ENCODE results near the gene EPC1. TPM values are rescaled to one million over a fixed set of nuclear protein-coding genes. Genes with fewer than 3 reads are reported as not detected.
"Not testable (repeated sequence)": the region's sequence is repeated elsewhere in the genome, so short reads cannot be mapped to it uniquely, and the experiment has no call there.

The EPC1 gene
- polyA plus RNA-seq, 1 donor (not counting 4 experiments of a cell fraction or from before 2014, with no cell fraction given) = 34.8 TPM

DNA sequence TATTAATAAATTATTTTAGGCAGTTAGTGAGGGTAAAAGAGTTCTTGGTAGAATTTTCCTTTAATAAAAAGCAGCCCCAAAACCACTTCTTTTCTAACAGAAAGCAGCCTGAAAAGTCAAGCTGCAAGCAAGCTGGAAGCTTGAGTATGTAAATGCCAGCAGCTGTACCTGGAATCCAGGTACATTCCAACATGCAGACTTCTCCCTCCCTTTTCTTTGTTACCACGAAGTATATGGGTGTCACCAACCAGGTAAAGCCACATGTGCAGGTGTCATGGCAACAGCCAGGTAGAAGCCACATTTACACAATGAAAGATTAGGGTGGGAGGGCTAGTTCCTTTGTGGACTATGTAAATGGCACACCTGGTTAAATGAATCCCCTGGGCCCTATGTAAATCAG lies 114.6 kb downstream of the EPC1 start:
- no peaks in the 10 kb centered on the region for H3K36me3 ChIP-seq (ENCODE audit: control insufficient read depth in 2 of 2, extremely low read depth in 1 of 2, insufficient read depth in 2 of 2, low read length in 2 of 2)
- no peak overlapping the region for H3K27ac ChIP-seq (ENCODE audit: control insufficient read depth, insufficient read depth, low read length)
- H3K4me3 ChIP-seq (ENCODE audit: control insufficient read depth in 2 of 3, extremely low read depth in 1 of 3, insufficient read depth in 2 of 3, low read depth in 1 of 3, low read length in 3 of 3) = no peak overlapping the region
- dilution Hi-C loops (cut with MboI; ENCODE audit: extremely low pct_ligation_motif_present, low sequenced_read_pairs) = no loop called here
- no peak for TF ChIP-seq EZH2 (IDR thresholded peaks at IDR 0.05; ENCODE audit: low read length)
- TF ChIP-seq, protein P1, sequence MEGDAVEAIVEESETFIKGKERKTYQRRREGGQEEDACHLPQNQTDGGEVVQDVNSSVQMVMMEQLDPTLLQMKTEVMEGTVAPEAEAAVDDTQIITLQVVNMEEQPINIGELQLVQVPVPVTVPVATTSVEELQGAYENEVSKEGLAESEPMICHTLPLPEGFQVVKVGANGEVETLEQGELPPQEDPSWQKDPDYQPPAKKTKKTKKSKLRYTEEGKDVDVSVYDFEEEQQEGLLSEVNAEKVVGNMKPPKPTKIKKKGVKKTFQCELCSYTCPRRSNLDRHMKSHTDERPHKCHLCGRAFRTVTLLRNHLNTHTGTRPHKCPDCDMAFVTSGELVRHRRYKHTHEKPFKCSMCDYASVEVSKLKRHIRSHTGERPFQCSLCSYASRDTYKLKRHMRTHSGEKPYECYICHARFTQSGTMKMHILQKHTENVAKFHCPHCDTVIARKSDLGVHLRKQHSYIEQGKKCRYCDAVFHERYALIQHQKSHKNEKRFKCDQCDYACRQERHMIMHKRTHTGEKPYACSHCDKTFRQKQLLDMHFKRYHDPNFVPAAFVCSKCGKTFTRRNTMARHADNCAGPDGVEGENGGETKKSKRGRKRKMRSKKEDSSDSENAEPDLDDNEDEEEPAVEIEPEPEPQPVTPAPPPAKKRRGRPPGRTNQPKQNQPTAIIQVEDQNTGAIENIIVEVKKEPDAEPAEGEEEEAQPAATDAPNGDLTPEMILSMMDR (optimal IDR thresholded peaks at IDR 0.05 in 1 of 3, IDR thresholded peaks at IDR 0.05 in 1 of 3, conservative IDR thresholded peaks at IDR 0.05 in 1 of 3; ENCODE audit: extremely low read depth in 1 of 3, insufficient read depth in 2 of 3, low read length in 3 of 3) = no peak
- H3K4me1 ChIP-seq (ENCODE audit: control insufficient read depth, extremely low read depth, insufficient read depth, low read length) = peaks cover under 1% of the 10 kb centered on the region
- no peaks in the 10 kb centered on the region for H3K9me3 ChIP-seq (ENCODE audit: control insufficient read depth, low read depth, low read length)
- no peaks in the 10 kb centered on the region for H3K27me3 ChIP-seq (ENCODE audit: control insufficient read depth, extremely low read depth, insufficient read depth, low read length)
- H3K9ac ChIP-seq (ENCODE audit: control insufficient read depth, extremely low read depth, insufficient read depth, low read length) = no peak overlapping the region
- H2AFZ ChIP-seq (ENCODE audit: control insufficient read depth, low read length) = no peak overlapping the region
- H4K20me1 ChIP-seq (ENCODE audit: control insufficient read depth, extremely low read depth, insufficient read depth, low read length) = no peaks in the 10 kb centered on the region
- H3K79me2 ChIP-seq (ENCODE audit: control insufficient read depth, insufficient read depth, low read length) = no peaks in the 10 kb centered on the region
- H3K4me2 ChIP-seq (ENCODE audit: control insufficient read depth, extremely low read depth, insufficient read depth, low read depth, low read length) = no peak overlapping the region
- DNase-seq (ENCODE audit: low read depth, low spot score) = no peak
- FAIRE-seq = no peak
- H3K9me1 ChIP-seq (ENCODE audit: control insufficient read depth, extremely low read depth, insufficient read depth, low read length) = no peaks in the 10 kb centered on the region

DNA sequence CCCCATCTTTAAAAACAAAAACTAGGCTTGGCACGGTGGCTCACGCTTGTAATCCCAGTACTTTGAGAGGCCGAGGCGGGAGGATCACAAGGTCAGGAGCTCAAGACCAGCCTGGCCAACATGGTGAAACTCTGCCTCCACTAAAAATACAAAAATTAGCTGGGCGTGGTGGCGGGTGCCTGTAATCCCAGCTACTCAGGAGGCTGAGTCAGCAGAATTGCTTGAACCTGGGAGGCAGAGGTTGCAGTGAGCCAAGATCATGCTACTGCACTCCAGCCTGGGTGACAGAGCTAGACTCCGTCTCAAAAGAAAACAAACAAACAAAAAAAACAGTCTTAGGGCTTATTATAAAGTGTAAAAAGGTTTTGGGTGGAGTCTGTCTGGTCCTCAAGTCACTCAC lies 117.2 kb downstream of the EPC1 start:
- dilution Hi-C loops (cut with MboI; ENCODE audit: extremely low pct_ligation_motif_present, low sequenced_read_pairs); H3K4me1 ChIP-seq (ENCODE audit: control insufficient read depth, extremely low read depth, insufficient read depth, low read length); FAIRE-seq: not testable (repeated sequence)

DNA sequence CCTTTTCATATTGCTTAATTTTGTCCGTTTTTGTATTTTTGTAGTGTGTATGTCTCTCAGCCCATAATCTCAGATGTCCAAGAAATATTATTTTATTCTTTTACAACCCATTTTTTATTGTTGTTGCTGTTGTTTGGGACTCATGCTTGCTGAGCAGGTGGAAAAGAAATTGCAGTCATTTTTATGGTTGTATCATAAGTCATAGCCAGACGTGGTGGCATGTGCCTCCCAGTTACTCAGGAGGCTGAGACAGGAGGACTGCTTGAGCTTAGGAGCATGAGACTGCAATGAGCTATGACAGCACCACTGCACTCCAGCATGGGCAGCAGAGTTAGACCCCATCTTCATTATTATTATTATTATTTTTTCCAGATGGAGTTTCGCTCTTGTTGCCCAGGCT lies 117.8 kb downstream of the EPC1 start:
- Histone ChIP-seq H2AFZ (ENCODE audit: control insufficient read depth, low read length) (no peak overlapping the region), H3K9me1 (ENCODE audit: control insufficient read depth, extremely low read depth, insufficient read depth, low read length) (no peaks in the 10 kb centered on the region), H3K27ac (ENCODE audit: control insufficient read depth, insufficient read depth, low read length) (no peak overlapping the region), H3K4me1 (ENCODE audit: control insufficient read depth, extremely low read depth, insufficient read depth, low read length) (no peaks in the 10 kb centered on the region), H3K79me2 (ENCODE audit: control insufficient read depth, insufficient read depth, low read length) (no peaks in the 10 kb centered on the region), H3K4me3 (ENCODE audit: control insufficient read depth in 2 of 3, extremely low read depth in 1 of 3, insufficient read depth in 2 of 3, low read depth in 1 of 3, low read length in 3 of 3) (no peak overlapping the region), H4K20me1 (ENCODE audit: control insufficient read depth, extremely low read depth, insufficient read depth, low read length) (no peaks in the 10 kb centered on the region), H3K36me3 (ENCODE audit: control insufficient read depth in 2 of 2, extremely low read depth in 1 of 2, insufficient read depth in 2 of 2, low read length in 2 of 2) (no peaks in the 10 kb centered on the region), H3K4me2 (ENCODE audit: control insufficient read depth, extremely low read depth, insufficient read depth, low read depth, low read length) (no peak overlapping the region), H3K27me3 (ENCODE audit: control insufficient read depth, extremely low read depth, insufficient read depth, low read length) (no peaks in the 10 kb centered on the region), H3K9ac (ENCODE audit: control insufficient read depth, extremely low read depth, insufficient read depth, low read length) (no peak overlapping the region), H3K9me3 (ENCODE audit: control insufficient read depth, low read depth, low read length) (no peaks in the 10 kb centered on the region)
- dilution Hi-C loops (cut with MboI; ENCODE audit: extremely low pct_ligation_motif_present, low sequenced_read_pairs) = no loop called here
- TF ChIP-seq EZH2 (IDR thresholded peaks at IDR 0.05; ENCODE audit: low read length) = no peak
- TF ChIP-seq, protein P1 (optimal IDR thresholded peaks at IDR 0.05 in 1 of 3, IDR thresholded peaks at IDR 0.05 in 1 of 3, conservative IDR thresholded peaks at IDR 0.05 in 1 of 3; ENCODE audit: extremely low read depth in 1 of 3, insufficient read depth in 2 of 3, low read length in 3 of 3) = no peak
- DNase-seq (ENCODE audit: low read depth, low spot score) (no peak), FAIRE-seq (no peak)

More for the DNA sequence above, 117.2 kb downstream of the EPC1 start:
- not testable (repeated sequence) for DNase-seq (ENCODE audit: low read depth, low spot score); H4K20me1 ChIP-seq (ENCODE audit: control insufficient read depth, extremely low read depth, insufficient read depth, low read length); H3K9me3 ChIP-seq (ENCODE audit: control insufficient read depth, low read depth, low read length); H3K4me2 ChIP-seq (ENCODE audit: control insufficient read depth, extremely low read depth, insufficient read depth, low read depth, low read length); H3K4me3 ChIP-seq (ENCODE audit: control insufficient read depth in 2 of 3, extremely low read depth in 1 of 3, insufficient read depth in 2 of 3, low read depth in 1 of 3, low read length in 3 of 3); H3K27me3 ChIP-seq (ENCODE audit: control insufficient read depth, extremely low read depth, insufficient read depth, low read length); H3K9me1 ChIP-seq (ENCODE audit: control insufficient read depth, extremely low read depth, insufficient read depth, low read length); H3K9ac ChIP-seq (ENCODE audit: control insufficient read depth, extremely low read depth, insufficient read depth, low read length); H3K36me3 ChIP-seq (ENCODE audit: control insufficient read depth in 2 of 2, extremely low read depth in 1 of 2, insufficient read depth in 2 of 2, low read length in 2 of 2); H3K79me2 ChIP-seq (ENCODE audit: control insufficient read depth, insufficient read depth, low read length); H3K27ac ChIP-seq (ENCODE audit: control insufficient read depth, insufficient read depth, low read length)
- peak overlapping the region; percentile 49 for H2AFZ ChIP-seq (ENCODE audit: control insufficient read depth, low read length)
